ENCODE measurements around the gene EHMT2.

EHMT2 gene

DNA sequence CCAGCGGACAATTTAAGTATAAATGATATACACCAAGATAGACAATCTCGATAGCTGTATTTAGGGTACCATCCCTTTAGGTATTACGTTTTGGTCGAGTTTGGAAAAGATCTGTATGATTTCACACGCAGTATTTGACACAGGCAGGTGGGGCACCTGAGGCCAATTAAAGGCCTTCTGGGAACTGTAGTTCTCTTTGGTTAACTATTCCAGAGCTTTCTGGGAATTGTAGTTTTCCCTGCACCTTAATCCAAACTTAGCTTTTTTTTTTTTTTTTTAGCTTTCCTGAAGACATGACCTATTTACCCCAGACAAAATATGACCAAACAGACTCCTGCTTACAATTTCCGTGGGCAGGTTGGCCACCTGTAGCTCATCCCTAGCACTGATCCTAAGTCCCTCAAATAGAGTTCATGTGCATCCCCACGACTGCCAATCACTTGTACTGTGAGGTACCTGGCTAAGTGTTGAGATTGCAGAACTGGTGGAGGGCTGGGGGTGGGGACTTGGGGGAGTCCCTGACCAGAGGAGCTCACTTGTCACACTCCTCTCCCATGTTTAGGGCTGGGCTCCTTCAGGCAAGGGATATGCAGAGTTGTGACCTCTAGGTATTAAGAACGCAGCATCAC is 999 bp upstream of the EHMT2 start (continued):
- TF ChIP-seq, protein P1, sequence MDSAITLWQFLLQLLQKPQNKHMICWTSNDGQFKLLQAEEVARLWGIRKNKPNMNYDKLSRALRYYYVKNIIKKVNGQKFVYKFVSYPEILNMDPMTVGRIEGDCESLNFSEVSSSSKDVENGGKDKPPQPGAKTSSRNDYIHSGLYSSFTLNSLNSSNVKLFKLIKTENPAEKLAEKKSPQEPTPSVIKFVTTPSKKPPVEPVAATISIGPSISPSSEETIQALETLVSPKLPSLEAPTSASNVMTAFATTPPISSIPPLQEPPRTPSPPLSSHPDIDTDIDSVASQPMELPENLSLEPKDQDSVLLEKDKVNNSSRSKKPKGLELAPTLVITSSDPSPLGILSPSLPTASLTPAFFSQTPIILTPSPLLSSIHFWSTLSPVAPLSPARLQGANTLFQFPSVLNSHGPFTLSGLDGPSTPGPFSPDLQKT (IDR thresholded peaks at IDR 0.05; ENCODE audit: borderline replicate concordance, low read depth, low read length) = no peak
- TF ChIP-seq SP3 (tag by site-specific recombination; IDR thresholded peaks at IDR 0.05) (peak; percentile 76), ZNF175 (tag by site-specific recombination; IDR thresholded peaks at IDR 0.05) (no peak), SP7 (tag by site-specific recombination; IDR thresholded peaks at IDR 0.05) (no peak), ZNF146 (tag by site-specific recombination; IDR thresholded peaks at IDR 0.05) (no peak), TCF7L2 (IDR thresholded peaks at IDR 0.05; ENCODE audit: borderline replicate concordance, low read depth, low read length) (no peak), MZF1 (tag by site-specific recombination; IDR thresholded peaks at IDR 0.05; ENCODE audit: borderline replicate concordance) (no peak), ZNF768 (tag by site-specific recombination; IDR thresholded peaks at IDR 0.05) (no peak), RBAK (tag by site-specific recombination; IDR thresholded peaks at IDR 0.05) (no peak), ZFP69B (tag by site-specific recombination; IDR thresholded peaks at IDR 0.05) (no peak), ZNF560 (tag by site-specific recombination; IDR thresholded peaks at IDR 0.05; ENCODE audit: borderline replicate concordance) (no peak), ZNF660 (tag by site-specific recombination; IDR thresholded peaks at IDR 0.05) (no peak), ZNF692 (tag by site-specific recombination; IDR thresholded peaks at IDR 0.05) (no peak), ZBTB17 (tag by site-specific recombination; IDR thresholded peaks at IDR 0.05) (peak; percentile 84), ZNF37A (tag by site-specific recombination; IDR thresholded peaks at IDR 0.05) (no peak), ZNF16 (tag by site-specific recombination; IDR thresholded peaks at IDR 0.05; ENCODE audit: low read depth) (no peak), GFI1B (tag by site-specific recombination; IDR thresholded peaks at IDR 0.05) (no peak), ZNF518A (tag by site-specific recombination; conservative IDR thresholded peaks at IDR 0.05; ENCODE audit: low read depth) (0 out of 2 replicates have a peak, but pooled peaks have one; percentile 11), ZSCAN30 (tag by site-specific recombination; IDR thresholded peaks at IDR 0.05) (no peak), ZNF391 (tag by site-specific recombination; IDR thresholded peaks at IDR 0.05; ENCODE audit: borderline replicate concordance, low read depth) (no peak), ZNF544 (tag by site-specific recombination; IDR thresholded peaks at IDR 0.05) (no peak), ZBTB1 (tag by site-specific recombination; IDR thresholded peaks at IDR 0.05) (no peak), ZNF404 (tag by site-specific recombination; IDR thresholded peaks at IDR 0.05) (no peak), ZNF138 (tag by site-specific recombination; IDR thresholded peaks at IDR 0.05; ENCODE audit: borderline replicate concordance) (no peak)
- TF ChIP-seq, protein P2, sequence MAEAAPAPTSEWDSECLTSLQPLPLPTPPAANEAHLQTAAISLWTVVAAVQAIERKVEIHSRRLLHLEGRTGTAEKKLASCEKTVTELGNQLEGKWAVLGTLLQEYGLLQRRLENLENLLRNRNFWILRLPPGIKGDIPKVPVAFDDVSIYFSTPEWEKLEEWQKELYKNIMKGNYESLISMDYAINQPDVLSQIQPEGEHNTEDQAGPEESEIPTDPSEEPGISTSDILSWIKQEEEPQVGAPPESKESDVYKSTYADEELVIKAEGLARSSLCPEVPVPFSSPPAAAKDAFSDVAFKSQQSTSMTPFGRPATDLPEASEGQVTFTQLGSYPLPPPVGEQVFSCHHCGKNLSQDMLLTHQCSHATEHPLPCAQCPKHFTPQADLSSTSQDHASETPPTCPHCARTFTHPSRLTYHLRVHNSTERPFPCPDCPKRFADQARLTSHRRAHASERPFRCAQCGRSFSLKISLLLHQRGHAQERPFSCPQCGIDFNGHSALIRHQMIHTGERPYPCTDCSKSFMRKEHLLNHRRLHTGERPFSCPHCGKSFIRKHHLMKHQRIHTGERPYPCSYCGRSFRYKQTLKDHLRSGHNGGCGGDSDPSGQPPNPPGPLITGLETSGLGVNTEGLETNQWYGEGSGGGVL (tag by site-specific recombination; IDR thresholded peaks at IDR 0.05) = no peak
- TF ChIP-seq, protein P3, sequence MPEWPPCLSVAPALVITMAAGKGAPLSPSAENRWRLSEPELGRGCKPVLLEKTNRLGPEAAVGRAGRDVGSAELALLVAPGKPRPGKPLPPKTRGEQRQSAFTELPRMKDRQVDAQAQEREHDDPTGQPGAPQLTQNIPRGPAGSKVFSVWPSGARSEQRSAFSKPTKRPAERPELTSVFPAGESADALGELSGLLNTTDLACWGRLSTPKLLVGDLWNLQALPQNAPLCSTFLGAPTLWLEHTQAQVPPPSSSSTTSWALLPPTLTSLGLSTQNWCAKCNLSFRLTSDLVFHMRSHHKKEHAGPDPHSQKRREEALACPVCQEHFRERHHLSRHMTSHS (tag by site-specific recombination; IDR thresholded peaks at IDR 0.05) = no peak
- TF ChIP-seq, protein P4, sequence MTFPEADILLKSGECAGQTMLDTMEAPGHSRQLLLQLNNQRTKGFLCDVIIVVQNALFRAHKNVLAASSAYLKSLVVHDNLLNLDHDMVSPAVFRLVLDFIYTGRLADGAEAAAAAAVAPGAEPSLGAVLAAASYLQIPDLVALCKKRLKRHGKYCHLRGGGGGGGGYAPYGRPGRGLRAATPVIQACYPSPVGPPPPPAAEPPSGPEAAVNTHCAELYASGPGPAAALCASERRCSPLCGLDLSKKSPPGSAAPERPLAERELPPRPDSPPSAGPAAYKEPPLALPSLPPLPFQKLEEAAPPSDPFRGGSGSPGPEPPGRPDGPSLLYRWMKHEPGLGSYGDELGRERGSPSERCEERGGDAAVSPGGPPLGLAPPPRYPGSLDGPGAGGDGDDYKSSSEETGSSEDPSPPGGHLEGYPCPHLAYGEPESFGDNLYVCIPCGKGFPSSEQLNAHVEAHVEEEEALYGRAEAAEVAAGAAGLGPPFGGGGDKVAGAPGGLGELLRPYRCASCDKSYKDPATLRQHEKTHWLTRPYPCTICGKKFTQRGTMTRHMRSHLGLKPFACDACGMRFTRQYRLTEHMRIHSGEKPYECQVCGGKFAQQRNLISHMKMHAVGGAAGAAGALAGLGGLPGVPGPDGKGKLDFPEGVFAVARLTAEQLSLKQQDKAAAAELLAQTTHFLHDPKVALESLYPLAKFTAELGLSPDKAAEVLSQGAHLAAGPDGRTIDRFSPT (tag by site-specific recombination; IDR thresholded peaks at IDR 0.05) = no peak
